Renal cortical epithelial cell (primary cell): ENCODE results near the gene QRICH2. TPM values are rescaled to one million over a fixed set of nuclear protein-coding genes. Genes with fewer than 3 reads are reported as not detected.
A peak's percentile ranks its signal among the peaks of the same experiment; 100 is the strongest.
"Not testable (repeated sequence)": the region's sequence is repeated elsewhere in the genome, so short reads cannot be mapped to it uniquely, and the experiment has no call there.

ENCODE experiments used
- DNase-seq: peaks from one replicate; pipeline ENCODE4 v3.0.0-alpha.2; 2011; ENCODE audit warnings: low read depth
- total RNA-seq: library from RNA; depleted of rRNA; stranded (reverse); fragments of >200 nt; gene quantifications from 2 replicates; pipeline ENCODE4 v1.2.3, GENCODE V29; 2014

QRICH2 gene
- total RNA-seq, 1 donor from 2014 or later = 2.8 TPM

GRCh38 chr17:76331083-76331482 is 23.0 kb upstream of the QRICH2 start:
- no peak for DNase-seq

- no peak for DNase-seq
Measured at GRCh38 chr17:76329664-76330063, 21.6 kb upstream of the QRICH2 start.

DNA sequence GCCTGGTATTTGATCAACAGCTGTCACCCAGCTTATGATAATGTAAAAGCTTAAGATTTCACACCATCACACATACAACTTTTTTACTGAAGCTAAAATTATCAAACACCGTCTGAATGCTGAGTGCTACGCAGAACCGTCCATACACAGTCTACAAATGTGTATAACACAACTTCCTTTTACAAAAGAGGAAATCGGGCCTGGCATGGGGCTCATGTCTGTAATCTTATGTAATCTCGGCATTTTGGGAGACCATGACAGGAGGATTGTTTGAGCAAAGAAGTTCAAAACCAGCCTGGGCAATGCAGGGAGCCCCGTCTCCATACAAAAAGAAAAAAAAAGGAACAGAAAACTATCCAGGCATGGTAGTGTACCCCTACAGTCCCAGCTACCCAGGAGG is 19.6 kb upstream of the QRICH2 start:
- DNase-seq = no peak

DNA sequence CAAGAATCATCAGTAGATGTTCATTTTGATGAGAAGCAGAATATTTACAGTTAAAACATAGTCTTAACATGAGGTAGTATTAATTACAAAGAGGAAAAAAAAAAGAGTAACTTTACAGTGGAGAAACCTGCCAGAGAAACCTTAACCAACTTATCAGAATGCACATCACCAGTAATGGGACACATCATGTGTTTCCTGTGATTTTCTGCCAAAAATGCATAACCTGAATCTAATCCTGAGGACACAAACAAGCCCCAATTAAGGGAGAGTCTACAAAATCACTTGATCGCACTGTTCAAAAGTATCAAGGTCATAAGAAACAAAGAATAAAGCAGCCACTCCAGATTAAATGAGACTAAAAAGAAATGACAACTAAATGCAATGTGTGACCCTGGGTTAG is 18.2 kb upstream of the QRICH2 start:
- no peak for DNase-seq

DNA sequence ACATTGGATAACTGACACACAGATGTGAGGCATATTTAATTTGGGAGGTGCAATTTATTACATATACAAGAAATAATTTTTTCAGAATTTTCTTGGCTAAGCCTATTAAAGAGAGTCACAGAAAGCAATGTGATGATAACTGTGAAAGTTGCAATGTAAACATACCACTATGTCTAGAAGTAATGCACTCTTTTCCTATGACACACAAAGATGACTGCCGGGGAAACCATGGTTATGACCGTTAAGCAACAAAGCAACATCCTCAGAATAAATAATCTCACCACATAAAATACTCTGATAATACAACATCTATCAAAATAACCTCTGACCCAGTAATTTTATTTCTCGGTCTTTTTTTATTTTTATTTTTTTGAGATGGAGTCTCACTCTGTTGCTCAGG is 10.5 kb upstream of the QRICH2 start:
- DNase-seq = no peak

GRCh38 chr17:76317535-76317934 is 9.5 kb upstream of the QRICH2 start:
- DNase-seq = no peak

DNA sequence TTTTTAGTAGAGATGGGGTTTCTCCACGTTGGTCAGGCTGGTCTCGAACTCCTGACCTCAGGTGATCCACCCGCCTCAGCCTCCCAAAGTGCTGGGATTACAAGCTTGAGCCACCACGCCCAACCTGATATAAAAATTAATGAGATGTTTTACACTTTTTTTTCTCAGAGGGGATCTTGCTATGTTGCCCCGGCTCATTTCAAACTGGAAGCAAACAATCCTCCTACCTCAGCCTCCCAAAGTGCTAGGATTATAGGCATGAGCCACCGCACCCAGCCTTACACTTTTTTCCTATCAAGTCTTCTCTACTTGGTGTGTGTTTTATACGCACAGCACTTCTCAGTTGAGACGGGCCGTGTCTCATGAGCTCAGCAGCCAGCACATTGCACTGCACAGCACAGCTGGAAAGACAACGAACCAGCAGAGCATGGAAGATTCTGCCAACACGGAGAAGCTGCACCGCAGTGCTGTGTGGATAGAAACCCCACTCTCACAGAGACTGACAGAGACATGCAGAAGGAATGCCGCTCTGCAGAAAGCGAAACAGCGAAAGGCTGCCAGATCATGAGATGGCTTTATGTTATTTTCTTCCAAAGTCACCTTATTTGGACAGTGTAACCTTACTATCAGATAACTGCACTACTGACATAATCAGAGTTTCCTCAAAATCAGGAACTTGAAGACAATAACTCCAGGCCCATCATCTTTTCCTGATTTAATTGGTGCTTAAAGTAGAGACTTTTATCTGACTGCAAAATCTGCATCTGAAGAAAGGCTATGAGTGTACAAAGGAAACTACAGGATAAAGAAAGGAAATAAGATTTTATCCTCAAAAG is 6.5 kb upstream of the QRICH2 start:
- DNase-seq = peak; percentile 18

DNA sequence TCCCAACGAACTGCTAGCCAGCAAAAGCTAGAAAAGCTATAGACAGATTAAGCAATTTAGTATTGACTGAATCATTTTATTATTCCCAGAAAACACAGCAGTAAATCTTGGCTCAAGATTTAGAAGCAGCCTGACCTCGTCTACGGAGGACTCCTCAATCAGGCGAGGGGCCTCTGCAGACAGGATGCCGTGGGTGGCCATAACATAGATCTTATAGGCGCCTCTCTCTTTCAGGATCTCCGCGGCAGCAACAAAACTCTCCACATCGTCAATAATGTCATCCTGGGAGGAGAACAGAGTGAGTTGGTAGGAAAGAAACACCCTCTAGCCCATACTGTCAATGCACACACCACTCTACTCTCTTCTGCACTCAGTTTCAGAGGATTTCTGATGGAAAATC is 4.7 kb upstream of the QRICH2 start:
- DNase-seq = no peak

GRCh38 chr17:76309461-76309860 is 1.4 kb upstream of the QRICH2 start:
- DNase-seq = no peak

DNA sequence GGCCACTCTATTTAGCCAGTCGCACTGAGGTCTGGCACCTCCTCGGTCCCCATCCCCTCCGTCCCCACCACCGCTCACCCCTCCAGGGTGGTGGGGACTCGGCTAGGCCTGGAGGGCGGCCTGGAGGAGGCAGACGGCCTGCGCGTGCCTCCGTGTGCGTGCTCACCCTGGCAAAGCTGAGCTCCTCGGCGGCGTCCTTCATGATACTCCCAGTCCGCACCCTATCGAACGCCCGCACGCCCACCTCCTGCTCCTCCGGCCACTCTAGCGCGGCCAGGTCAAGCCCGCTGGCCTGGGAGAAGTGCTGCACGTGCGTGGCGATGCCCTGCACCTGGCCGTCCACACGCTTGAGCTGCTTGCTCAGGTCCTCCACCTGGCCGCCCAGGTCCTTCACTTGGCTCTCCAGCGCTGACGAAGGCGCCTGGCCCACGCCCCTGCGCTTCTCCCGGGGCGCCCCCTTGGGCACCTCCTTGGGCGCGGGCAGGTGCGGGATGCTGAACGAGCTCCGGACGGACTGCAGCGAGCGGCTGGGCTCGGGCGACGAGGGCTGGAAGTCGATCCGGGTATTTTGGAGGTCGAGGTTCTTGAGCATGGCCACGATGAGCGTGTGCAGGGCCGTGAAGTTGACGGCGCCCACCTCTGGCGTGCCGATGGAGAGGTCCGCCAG is 644 bp downstream of the QRICH2 start:
- no peak for DNase-seq

DNA sequence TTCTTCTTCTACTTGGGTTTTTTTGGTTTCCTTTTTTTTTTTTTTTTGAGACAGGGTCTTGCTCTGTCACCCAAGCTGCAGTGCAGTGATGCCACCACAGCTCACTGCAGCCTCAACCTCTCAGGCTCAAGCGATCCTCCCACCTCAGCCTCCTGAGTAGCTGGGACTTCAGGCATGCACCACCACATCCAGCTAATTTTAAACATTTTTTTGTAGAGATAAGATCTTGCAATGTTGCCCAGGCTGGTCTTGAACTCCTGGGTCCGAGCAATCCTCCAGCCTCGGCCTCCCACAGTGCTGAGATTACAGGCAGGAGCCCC is 3.0 kb downstream of the QRICH2 start:
- not testable (repeated sequence) for DNase-seq

GRCh38 chr17:76304226-76305134 is 3.6 kb downstream of the QRICH2 start:
- DNase-seq = no peak

DNA sequence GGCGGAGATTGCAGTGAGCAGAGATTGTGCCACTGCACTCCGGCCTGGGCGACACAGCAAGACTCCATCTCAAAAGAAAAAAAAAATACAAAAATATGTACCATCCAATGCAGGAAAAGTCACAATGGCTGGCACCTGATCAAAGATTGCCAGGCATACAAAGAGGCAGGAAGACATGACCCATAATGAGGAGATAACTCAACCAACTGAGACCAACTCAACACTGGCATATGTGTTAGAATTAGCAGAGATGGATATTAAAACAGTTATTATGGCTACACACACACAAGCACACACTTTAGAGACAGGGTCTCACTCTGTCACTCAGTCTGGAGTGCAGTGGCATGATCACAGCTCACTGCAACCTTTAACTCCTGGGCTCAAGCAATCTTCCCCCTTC is 10.6 kb downstream of the QRICH2 start:
- no peak for DNase-seq

DNA sequence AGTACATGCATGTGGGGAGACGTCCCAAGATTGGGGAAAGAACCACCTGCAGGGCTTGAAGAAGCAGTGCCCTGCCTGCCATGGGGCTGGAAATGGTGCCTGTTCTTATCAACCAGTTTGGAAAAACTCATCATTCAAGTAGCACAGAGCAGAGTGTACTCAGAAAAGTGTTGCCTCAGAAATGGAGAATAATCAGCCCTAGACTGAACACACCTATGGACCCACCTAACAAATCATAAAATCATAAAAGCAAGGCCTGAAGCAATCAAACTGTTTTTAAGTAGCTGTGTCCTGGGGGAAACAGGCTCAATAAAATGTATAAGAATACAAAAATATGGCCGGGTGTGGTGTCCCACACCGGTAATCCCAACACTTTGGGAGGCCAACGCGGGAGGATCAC is 11.2 kb downstream of the QRICH2 start:
- no peak for DNase-seq

DNA sequence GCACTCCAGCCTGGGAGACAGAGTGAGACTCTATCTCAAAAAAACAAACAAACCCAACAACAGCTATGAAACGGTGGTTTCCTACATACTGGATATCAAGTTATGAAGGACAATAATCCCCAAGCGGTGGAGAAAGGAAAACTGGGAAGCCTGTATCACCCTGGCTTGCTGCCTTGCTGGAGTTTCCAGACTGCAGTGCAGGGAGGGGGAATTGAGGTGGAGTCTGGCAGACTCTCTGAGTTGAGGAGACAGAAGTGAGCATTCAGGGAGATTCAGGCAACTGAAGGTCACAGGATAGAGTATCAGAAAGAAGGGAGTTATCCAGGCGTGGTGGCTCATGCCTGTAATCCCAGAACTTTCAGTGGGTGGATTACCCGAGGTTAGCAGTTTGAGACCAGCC is 11.9 kb downstream of the QRICH2 start:
- DNase-seq = no peak

DNA sequence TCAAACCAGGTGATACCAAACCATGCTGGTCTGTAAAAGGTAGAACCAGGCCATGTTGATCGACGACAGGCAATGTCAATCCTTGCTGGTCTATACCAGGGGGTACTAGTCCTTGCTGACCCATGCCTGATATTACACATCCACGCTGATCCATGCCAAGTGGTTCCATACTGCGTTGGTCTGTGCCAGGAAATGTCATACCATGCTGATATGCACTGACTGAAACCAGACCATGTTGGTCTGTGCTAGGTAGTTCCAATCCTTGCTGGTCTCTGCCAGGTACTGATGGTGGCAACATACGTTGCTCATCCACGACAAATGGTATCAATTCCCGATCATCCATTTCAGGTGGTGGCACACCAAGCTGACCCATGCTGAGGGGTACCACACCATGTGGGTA is 15.0 kb downstream of the QRICH2 start:
- DNase-seq = no peak

GRCh38 chr17:76292567-76292966 is 15.5 kb downstream of the QRICH2 start:
- DNase-seq = no peak

- DNase-seq = no peak
Measured at GRCh38 chr17:76281573-76282371, 26.3 kb downstream of the QRICH2 start.

GRCh38 chr17:76280650-76281049 is 27.4 kb downstream of the QRICH2 start:
- no peak for DNase-seq

GRCh38 chr17:76279742-76280287 is 28.3 kb downstream of the QRICH2 start:
- no peak for DNase-seq

- peak; percentile 49 for DNase-seq
Measured at GRCh38 chr17:76278952-76279741, 28.9 kb downstream of the QRICH2 start.
